Right forelimb (tissue), 1 donor: ENCODE measurements around the gene ARID1B.

Experiments used
- DNase-seq: peaks from one replicate; pipeline ENCODE4 v3.0.0-alpha.2; 2018

Gene ARID1B

GRCh38 chr6:156828280-156828703 is 51.1 kb downstream of the ARID1B start:
- no peak for DNase-seq

DNA sequence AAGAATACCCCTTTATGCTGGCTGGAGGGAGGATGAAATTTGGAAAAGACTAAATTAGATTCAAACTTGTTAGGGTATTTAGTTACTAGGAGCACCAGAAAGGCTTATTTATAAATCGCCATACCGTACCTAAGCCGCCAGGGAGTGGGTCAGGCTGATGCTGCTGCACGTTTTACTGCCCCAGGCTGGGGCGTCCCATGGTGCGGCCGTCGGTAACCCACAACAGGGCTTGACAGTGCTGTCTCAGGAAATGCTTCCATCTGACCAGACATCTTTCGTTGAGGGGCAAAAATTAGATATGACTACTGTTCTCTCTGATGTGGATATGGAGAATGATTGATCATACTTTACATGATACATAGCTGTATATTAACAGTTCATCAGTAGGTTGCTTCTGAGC is 52.9 kb downstream of the ARID1B start:
- no peak for DNase-seq

DNA sequence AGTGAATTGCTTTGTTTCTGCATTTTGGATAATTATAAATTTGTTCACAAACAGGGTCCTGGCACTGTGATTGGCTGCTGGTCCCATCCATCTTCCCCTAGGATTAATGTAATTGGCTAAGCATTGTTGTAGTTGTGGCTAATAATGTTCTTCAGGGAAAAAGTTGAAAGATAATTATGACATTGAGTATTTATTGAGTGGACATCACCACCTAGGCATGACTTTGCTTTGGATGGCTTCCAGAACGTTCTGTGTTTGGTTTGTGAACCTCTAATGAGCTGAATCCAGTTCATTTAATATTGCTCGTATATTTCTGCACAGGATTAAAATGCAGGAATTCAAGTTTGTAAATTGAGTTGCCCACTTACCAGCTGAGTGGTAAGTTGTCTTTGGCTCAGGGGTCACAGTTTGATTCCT is 55.1 kb downstream of the ARID1B start:
- DNase-seq = no peak

DNA sequence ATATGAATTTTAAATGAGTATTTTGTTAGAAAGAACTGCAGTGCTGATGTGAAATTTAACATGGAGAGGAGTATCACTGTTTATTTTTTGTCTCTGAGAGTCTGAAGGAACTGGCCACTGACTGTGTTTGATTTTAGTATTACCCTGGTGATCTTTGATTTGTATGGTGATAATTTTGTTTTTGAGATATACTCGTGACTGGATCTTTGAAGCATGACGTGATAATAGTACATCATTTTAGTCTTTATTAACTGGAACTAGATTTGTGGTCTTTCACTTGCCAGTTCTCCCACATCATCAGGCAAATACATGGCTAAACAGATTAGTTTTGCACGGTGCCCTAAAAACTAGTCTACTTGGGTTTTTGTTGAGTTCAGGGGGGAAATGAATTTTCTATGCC is 55.5 kb downstream of the ARID1B start:
- no peak for DNase-seq

GRCh38 chr6:156833755-156834154 is 56.6 kb downstream of the ARID1B start:
- no peak for DNase-seq

DNA sequence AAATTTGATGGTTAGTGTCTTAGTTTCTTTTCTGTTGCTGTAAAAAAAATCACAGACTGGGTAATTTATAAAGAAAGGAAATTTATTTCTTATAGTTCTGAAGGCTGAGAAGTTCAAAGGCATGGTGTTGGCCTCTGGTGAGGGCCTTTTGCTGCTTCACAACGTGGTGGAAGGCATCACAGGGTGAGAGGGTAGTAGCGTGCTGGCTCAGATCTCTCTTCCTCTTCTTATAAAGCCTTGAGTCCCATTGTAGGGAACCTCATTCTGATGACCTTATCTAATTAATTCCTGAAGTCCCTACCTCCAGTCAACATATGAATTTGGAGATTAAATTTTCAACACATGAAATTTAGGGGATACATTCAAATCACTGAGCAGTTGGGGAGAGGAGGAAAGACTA is 62.0 kb downstream of the ARID1B start:
- no peak for DNase-seq

- no peak for DNase-seq
Measured at GRCh38 chr6:156839591-156840001, 62.4 kb downstream of the ARID1B start.

- DNase-seq = no peak
Measured at GRCh38 chr6:156840136-156840535, 63.0 kb downstream of the ARID1B start.

- no peak for DNase-seq
Measured at GRCh38 chr6:156840606-156841005, 63.4 kb downstream of the ARID1B start.

- no peak for DNase-seq
Measured at GRCh38 chr6:156841508-156841907, 64.3 kb downstream of the ARID1B start.

DNA sequence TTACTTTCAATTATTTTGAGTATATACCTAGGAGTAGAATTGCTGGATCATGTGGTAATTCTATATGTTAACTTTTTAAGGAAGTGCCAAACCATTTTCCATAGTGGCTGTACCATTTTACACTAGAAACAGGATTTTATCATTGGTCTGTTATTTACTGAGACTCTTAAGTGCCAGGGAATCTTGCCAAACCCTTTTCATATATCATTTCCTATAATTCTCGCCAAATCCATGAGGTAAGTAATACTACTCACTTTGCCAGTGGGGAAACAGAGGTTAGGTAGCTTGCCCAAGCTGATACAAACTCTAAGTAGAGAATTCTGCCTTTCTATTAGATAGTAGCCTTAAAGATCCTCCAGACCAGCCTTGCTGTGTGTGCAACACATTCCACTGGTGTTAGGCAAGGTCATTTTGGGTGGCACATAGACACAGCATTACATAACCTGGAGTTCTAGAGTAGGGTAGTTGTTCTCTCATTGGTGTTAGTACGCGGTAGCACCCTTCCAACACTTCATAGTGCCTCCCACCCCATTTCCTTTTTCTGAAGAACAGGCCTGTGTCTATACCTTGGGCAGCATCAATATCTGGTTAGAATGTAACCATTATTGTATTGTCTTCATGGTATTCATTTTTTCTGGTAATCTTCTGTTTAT is 65.5 kb downstream of the ARID1B start:
- DNase-seq = no peak

DNA sequence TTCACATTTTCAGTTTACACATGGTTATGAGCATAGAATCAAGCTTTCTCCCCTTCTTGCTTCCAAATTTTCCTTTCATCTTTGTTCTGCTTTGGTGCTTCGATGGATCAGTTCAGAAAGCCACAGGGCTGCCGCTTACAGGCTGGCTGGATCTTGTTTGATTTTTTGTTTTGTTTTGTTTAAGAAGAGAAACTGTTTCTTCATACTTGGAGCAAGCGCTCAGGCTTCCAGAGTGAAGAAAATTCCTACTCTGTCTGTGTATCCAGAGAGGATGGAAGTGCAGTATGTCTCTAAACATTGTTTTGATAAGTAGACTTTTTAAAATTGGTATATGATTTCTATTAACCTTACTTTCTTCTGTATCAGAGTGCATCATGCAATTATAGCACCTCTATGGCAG is 66.9 kb downstream of the ARID1B start:
- DNase-seq = no peak

DNA sequence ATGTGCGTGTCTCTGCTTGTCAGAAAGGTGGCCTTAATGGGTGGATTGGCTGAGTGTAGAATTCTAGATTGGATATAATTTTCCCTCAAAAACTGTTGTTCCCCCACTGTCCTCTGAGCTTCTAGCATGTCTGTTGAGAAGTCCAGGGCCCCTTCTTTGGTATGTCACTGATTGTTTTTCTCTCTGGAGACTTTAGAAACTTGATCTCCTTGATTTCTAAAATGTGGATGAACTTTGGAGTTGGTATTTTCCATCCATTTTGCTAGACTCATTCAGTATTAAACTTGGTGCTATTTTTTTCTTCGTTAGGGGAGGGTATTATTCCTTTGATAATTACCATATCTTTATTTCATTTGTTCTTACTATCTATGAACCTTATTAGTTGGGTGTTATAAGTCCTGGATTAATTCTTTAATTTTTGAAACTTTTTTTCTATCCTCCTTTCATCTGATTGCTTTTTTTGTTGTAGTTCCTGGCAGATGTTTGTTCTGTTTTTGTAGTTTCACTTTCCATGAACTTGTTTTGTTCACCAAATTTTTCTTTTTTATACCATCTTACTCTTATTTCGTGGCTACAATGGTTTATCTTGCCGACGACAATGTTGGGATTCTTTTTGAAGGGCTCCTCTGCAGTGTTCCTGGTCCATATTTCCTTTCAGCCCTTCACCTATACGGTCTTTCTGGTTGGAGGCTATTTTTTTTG is 68.4 kb downstream of the ARID1B start:
- no peak for DNase-seq

GRCh38 chr6:156846845-156847599 is 69.8 kb downstream of the ARID1B start:
- DNase-seq = no peak

DNA sequence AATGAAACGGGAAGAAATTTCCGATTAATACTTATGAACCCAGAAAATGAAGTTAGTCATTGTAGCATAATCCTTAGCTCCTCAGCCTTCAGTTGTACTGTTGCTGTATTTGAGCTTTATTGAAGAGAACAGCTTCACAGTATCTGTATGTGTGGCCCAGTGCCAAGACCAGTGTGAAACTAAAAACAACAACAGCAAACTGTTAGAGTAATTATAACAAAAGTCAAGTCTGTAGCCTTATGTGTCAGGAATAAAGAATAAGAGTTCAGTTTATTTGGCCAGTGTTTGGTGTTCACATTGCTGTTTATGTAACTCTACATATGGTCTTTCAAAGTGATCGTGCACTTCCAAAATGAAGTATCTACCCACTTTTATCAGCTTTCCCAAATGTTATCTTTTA is 70.9 kb downstream of the ARID1B start:
- DNase-seq = no peak

- DNase-seq = peak; percentile 79
Measured at GRCh38 chr6:156848533-156848932, 71.4 kb downstream of the ARID1B start.

DNA sequence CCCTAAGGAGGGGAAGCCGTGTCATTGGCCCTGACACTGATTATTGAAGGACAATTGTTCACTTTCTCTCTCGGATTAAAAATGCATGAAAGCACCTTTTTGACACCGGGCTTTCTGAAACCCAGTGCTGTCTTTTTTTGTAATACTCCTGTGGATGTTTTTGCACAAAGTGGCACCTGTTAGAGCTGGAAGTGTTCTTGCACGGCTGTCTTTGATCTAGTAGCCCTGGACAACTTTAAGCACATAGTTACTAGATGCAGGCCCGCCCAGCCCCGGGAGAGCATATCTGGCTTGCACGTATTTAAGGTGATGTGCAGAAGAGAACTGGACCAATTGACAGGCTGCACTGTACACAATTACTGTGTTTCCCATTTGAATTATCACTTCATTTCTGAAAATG is 72.6 kb downstream of the ARID1B start:
- no peak for DNase-seq

DNA sequence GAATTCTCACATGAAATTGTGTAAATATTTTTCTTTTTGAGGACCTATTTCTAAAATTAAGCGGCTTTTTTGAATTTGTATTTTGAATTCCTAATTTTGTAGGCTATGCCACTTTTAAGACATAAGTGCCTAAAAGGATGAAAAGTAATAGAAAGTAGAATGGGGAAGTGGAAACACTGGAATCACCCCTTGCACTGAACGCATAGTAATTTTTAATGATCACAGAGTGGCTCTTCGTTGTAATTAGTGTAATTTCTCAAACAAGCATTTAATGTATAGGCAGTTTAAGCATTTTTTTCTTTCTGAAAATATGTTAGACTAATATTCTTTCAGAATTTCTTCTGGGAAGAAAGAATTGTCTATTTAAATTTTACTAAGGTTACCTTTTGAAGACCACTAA is 73.2 kb downstream of the ARID1B start:
- no peak for DNase-seq

GRCh38 chr6:156851454-156851921 is 74.3 kb downstream of the ARID1B start:
- DNase-seq = no peak

- no peak for DNase-seq
Measured at GRCh38 chr6:156852147-156852857, 75.1 kb downstream of the ARID1B start.

- no peak for DNase-seq
Measured at GRCh38 chr6:156852858-156853216, 75.7 kb downstream of the ARID1B start.

DNA sequence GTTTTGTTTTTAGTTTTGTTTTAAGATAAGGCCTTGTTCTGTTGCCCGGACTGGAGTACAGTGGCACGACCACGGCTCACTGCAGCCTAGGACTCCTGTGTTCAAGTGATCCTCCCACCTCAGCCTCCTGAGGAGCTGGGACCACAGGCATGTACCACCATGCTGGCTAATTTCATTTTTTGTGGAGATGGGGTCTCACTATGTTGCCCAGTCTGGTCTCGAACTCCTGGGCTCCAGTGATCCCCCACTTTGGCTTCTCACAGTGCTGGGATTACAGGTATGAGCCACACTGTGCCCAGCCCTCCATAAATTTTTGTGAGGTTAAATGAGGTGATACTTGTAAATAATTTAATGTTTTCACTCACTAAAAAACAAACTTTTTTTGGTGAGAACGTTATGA is 76.6 kb downstream of the ARID1B start:
- no peak for DNase-seq

DNA sequence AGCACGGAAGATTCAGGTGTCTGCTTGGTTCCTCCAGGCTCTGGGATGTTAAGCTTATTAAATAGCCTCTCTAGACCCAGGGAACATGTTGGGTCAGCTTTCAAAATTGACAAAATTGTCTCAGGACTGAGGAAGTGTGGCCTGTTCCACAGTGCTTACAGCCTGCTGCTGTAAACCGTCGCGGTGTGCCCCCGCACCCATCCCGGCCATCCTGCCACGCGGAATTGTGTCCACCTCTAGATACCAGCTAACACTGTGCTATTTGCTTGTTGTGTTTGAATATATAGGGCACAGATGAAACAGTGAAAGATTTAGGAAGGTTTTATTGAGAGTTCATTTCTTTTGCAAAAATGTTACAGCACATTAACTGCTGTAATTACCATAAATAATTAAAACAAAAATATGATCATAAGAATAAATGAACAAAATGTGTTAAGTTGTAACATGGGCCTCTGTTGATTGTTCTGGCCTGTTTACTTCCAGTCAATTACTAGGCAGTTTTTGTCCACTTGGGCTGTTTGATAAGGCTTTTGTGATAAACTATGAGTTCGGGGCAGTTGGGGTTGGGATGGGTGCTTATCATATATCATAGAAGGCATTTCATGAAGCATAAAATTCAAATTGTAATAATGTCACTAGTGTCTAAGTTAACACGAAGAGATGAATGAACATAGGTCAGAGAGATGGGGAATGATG is 77.4 kb downstream of the ARID1B start:
- DNase-seq = no peak
